HepG2 (cell line): ENCODE measurements around the gene SLC4A9. TPM values are rescaled to one million over a fixed set of nuclear protein-coding genes. Genes with fewer than 3 reads are reported as not detected.

ENCODE experiments used
- GTF3A ChIP-seq: sonication (generic); formaldehyde crosslinking; conservative IDR thresholded peaks from 2 replicates; pipeline ENCODE4 v1.4.0; 2020; ENCODE audit warnings: mild to moderate bottlenecking, missing genetic modification reagents
- HNF4G ChIP-seq, 2 experiments: sonication (generic) in 1 of 2; formaldehyde crosslinking in 1 of 2; IDR thresholded peaks; 2 replicates each; pipeline versions ENCODE4 v1.4.0 to v1.6.1; 2011 to 2020; ENCODE audit warnings: borderline replicate concordance in 2 of 2, low read depth in 2 of 2, mild to moderate bottlenecking in 2 of 2, low read length in 1 of 2, missing genetic modification reagents in 1 of 2, moderate library complexity in 1 of 2
- NFYC ChIP-seq: IDR thresholded peaks from 2 replicates; pipeline ENCODE4 v1.6.1; 2016; ENCODE audit warnings: missing genetic modification reagents, missing compliant biosample characterization
- PRPF4 ChIP-seq: fragments of 200-400 bp; formaldehyde crosslinking; IDR thresholded peaks from 2 replicates; pipeline ENCODE4 v1.6.1; 2016; ENCODE audit warnings: low read length, low read depth; ENCODE audit not compliant: poor library complexity, severe bottlenecking
- SALL1 ChIP-seq: sonication (generic); formaldehyde crosslinking; IDR thresholded peaks from 2 replicates; pipeline ENCODE4 v1.8.0; 2022; ENCODE audit warnings: mild to moderate bottlenecking, missing genetic modification reagents
- SP1 ChIP-seq, 2 experiments: fragments of 450-650 bp in 1 of 2; sonication (generic) in 1 of 2; formaldehyde crosslinking in 1 of 2; IDR thresholded peaks; 2 replicates each; pipeline versions ENCODE4 v1.4.0 to v1.6.1; 2016 to 2020; ENCODE audit warnings: missing genetic modification reagents in 1 of 2
- TFE3 ChIP-seq: IDR thresholded peaks from 2 replicates; pipeline ENCODE4 v1.6.1; 2016
- YEATS2 ChIP-seq: sonication (generic); formaldehyde crosslinking; IDR thresholded peaks from 2 replicates; pipeline ENCODE4 v1.4.0; 2020; ENCODE audit warnings: missing genetic modification reagents, borderline replicate concordance
- ZFP41 ChIP-seq: sonication (generic); formaldehyde crosslinking; IDR thresholded peaks from 2 replicates; pipeline ENCODE4 v1.4.0; 2020; ENCODE audit warnings: mild to moderate bottlenecking, missing genetic modification reagents, borderline replicate concordance
- ZKSCAN8 ChIP-seq: IDR thresholded peaks from 2 replicates; pipeline ENCODE4 v1.6.1; 2016; ENCODE audit warnings: borderline replicate concordance, missing genetic modification reagents, missing compliant biosample characterization
- ZNF142 ChIP-seq: sonication (generic); formaldehyde crosslinking; IDR thresholded peaks from 2 replicates; pipeline ENCODE4 v1.4.0; 2020; ENCODE audit warnings: missing genetic modification reagents
- ZNF460 ChIP-seq: sonication (generic); formaldehyde crosslinking; IDR thresholded peaks from 2 replicates; pipeline ENCODE4 v1.5.1; 2020; ENCODE audit warnings: missing genetic modification reagents, mild to moderate bottlenecking, borderline replicate concordance
- ZNF512B ChIP-seq: sonication (generic); formaldehyde crosslinking; IDR thresholded peaks from 2 replicates; pipeline ENCODE4 v1.5.1; 2020; ENCODE audit warnings: missing genetic modification reagents, mild to moderate bottlenecking, borderline replicate concordance
- ZNF776 ChIP-seq: sonication (generic); formaldehyde crosslinking; IDR thresholded peaks from 2 replicates; pipeline ENCODE4 v1.4.0; 2020; ENCODE audit warnings: mild to moderate bottlenecking, missing genetic modification reagents
- polyA plus RNA-seq, 8 experiments: library from polyadenylated mRNA; depleted of rRNA in 3 of 8; stranded (reverse) in 7 of 8; unstranded in 1 of 8; fragments of >200 nt; fragmentation: Illumina TruSeq in 4 of 8; extraction: Trizol in 4 of 8; gene quantifications; 2 replicates each; pipeline versions ENCODE4 v1.2.1 to v1.2.3, GENCODE V29; 2011 to 2016; ENCODE audit warnings: low read depth in 4 of 8, missing spikeins in 1 of 8, mixed read lengths in 1 of 8; ENCODE audit not compliant: insufficient read depth in 1 of 8
- total RNA-seq, 5 experiments: library from RNA; depleted of rRNA; stranded (reverse); fragments of >200 nt; fragmentation: Illumina TruSeq; extraction: Trizol; gene quantifications; 2 replicates each; pipeline ENCODE4 v1.2.3, GENCODE V29; 2016; ENCODE audit warnings: low read depth in 1 of 5

Gene SLC4A9
- total and polyA plus RNA-seq, 2 of the 13 experiments (the other 11 are each of a cell fraction or from before 2014, with no cell fraction given) = not detected

GRCh38 chr5:140346348-140347221 lies 13.4 kb upstream of the SLC4A9 start, which contains the start of gene HBEGF (continued):
- no peak for TF ChIP-seq TFE3 (CRISPR knock-in tag)
- peak; percentile 29; the same call in 1 of the 2 replicates for TF ChIP-seq SALL1 (CRISPR knock-in tag)
- no peak for TF ChIP-seq ZNF776 (CRISPR knock-in tag)
- 0 out of 2 replicates have a peak, but pooled peaks have one; percentile 60 for TF ChIP-seq GTF3A (CRISPR knock-in tag)
- TF ChIP-seq NFYC = no peak
- TF ChIP-seq ZNF142 (CRISPR knock-in tag) = peak; percentile 95
- TF ChIP-seq ZFP41 (CRISPR knock-in tag) = no peak
- no peak for TF ChIP-seq SP1 (IDR thresholded peaks at IDR 0.05)
- TF ChIP-seq SP1 (CRISPR knock-in tag; IDR thresholded peaks at IDR 0.05) = no peak
- TF ChIP-seq HNF4G (IDR thresholded peaks at IDR 0.05; ENCODE audit: borderline replicate concordance, low read depth, low read length) = no peak
- no peak for TF ChIP-seq HNF4G (CRISPR knock-in tag; IDR thresholded peaks at IDR 0.05; ENCODE audit: borderline replicate concordance, low read depth)
- TF ChIP-seq ZNF460 (CRISPR knock-in tag) = no peak; the same call in 1 of the 2 replicates
- TF ChIP-seq PRPF4 = no peak
- no peak; the same call in 1 of the 2 replicates for TF ChIP-seq ZKSCAN8 (CRISPR knock-in tag)
- TF ChIP-seq YEATS2 (CRISPR knock-in tag) = no peak
- TF ChIP-seq ZNF512B (CRISPR knock-in tag) = 0 out of 2 replicates have a peak, but pooled peaks have one; percentile 1
